OCI-LY1 (cell line): ENCODE measurements around the gene ASIC3.

Experiments used
- H2AFZ ChIP-seq: fragments of 200-600 bp; sonication (generic), shearing (Covaris generic); 2 replicates; pipeline ENCODE4 v1.6.0; 2014; ENCODE audit warnings: antibody characterized with exemption, mild to moderate bottlenecking, low read length
- H3F3A ChIP-seq: fragments of 200-600 bp; sonication (generic), shearing (Covaris generic); 2 replicates; pipeline ENCODE4 v1.6.0; 2014; ENCODE audit warnings: mild to moderate bottlenecking, antibody characterized with exemption, low read length, moderate library complexity; ENCODE audit not compliant: insufficient read depth
- H3K27ac ChIP-seq: fragments of 200-600 bp; sonication (generic); 2 replicates; pipeline ENCODE4 v1.5.1; 2014; ENCODE audit warnings: low read length, mixed run types, mild to moderate bottlenecking, low read depth; ENCODE audit not compliant: poor library complexity, severe bottlenecking
- H3K27me3 ChIP-seq: fragments of 200-600 bp; sonication (generic); 2 replicates; pipeline ENCODE4 v1.6.0; 2014; ENCODE audit warnings: antibody characterized with exemption, mild to moderate bottlenecking, low read length, moderate library complexity; ENCODE audit not compliant: insufficient read depth
- H3K36me3 ChIP-seq: fragments of 200-600 bp; sonication (generic); 2 replicates; pipeline ENCODE4 v1.6.1; 2014; ENCODE audit warnings: mild to moderate bottlenecking, antibody characterized with exemption, low read length, moderate library complexity, mixed read lengths; ENCODE audit not compliant: insufficient read depth
- H3K4me1 ChIP-seq: fragments of 200-600 bp; sonication (generic); 2 replicates; pipeline ENCODE4 v1.5.1; 2014; ENCODE audit warnings: mild to moderate bottlenecking, low read length, moderate library complexity; ENCODE audit not compliant: insufficient read depth, severe bottlenecking
- H3K4me2 ChIP-seq: fragments of 200-600 bp; sonication (generic), shearing (Covaris generic); 2 replicates; pipeline ENCODE4 v1.6.1; 2014; ENCODE audit warnings: low read length
- H3K4me3 ChIP-seq: fragments of 200-600 bp; sonication (generic); 2 replicates; pipeline ENCODE4 v1.5.1; 2014; ENCODE audit warnings: low read length, low read depth, mild to moderate bottlenecking, mixed read lengths; ENCODE audit not compliant: poor library complexity, severe bottlenecking
- H3K79me2 ChIP-seq: fragments of 200-600 bp; shearing (Covaris generic); 2 replicates; pipeline ENCODE4 v1.6.1; 2016; ENCODE audit warnings: mixed run types, low read length, mixed read lengths; ENCODE audit not compliant: insufficient read depth
- H3K9ac ChIP-seq: fragments of 200-600 bp; sonication (generic), shearing (Covaris generic); 2 replicates; pipeline ENCODE4 v1.6.1; 2014; ENCODE audit warnings: mild to moderate bottlenecking, low read length, mixed read lengths
- H3K9me2 ChIP-seq: fragments of 200-600 bp; sonication (generic), shearing (Covaris generic); 2 replicates; pipeline ENCODE4 v1.6.1; 2014; ENCODE audit warnings: low read depth, mild to moderate bottlenecking, low read length, mixed read lengths
- H3K9me3 ChIP-seq: fragments of 200-600 bp; shearing (Covaris generic); 2 replicates; pipeline ENCODE4 v1.6.1; 2014; ENCODE audit warnings: low read length, mixed read lengths
- H4K20me1 ChIP-seq: fragments of 200-600 bp; sonication (generic), shearing (Covaris generic); 2 replicates; pipeline ENCODE4 v1.6.0; 2016; ENCODE audit warnings: mild to moderate bottlenecking, low read length; ENCODE audit not compliant: insufficient read depth
- CTCF ChIP-seq: fragments of 200-600 bp; sonication (generic), shearing (Covaris generic); IDR thresholded peaks from 2 replicates; pipeline ENCODE4 v1.5.1; 2017; ENCODE audit warnings: mild to moderate bottlenecking, antibody characterized with exemption, low read length, moderate library complexity, mixed read lengths
- EZH2 ChIP-seq: fragments of 200-600 bp; sonication (generic), shearing (Covaris generic); IDR thresholded peaks from 2 replicates; pipeline ENCODE4 v1.8.0; 2017; ENCODE audit warnings: borderline replicate concordance, mixed run types, mild to moderate bottlenecking, antibody characterized with exemption, low read length, moderate library complexity, mixed read lengths

The ASIC3 gene

GRCh38 chr7:151032936-151033863 is 15.1 kb upstream of the ASIC3 start:
- no peaks in the 10 kb centered on the region for H3K9me3 ChIP-seq
- peaks cover 39% of the 10 kb centered on the region; the same call in 1 of the 2 replicates for H3K36me3 ChIP-seq
- H3K27me3 ChIP-seq, result no peaks in the 10 kb centered on the region
- no peaks in the 10 kb centered on the region for H4K20me1 ChIP-seq
- no peaks in the 10 kb centered on the region for H3F3A ChIP-seq
- no peak overlapping the region for H3K27ac ChIP-seq
- H3K4me2 ChIP-seq, result no peak overlapping the region
- H3K9ac ChIP-seq, result no peak overlapping the region
- H3K79me2 ChIP-seq, result no peaks in the 10 kb centered on the region
- H3K4me1 ChIP-seq, result peaks cover 15% of the 10 kb centered on the region
- H3K9me2 ChIP-seq, result no peaks in the 10 kb centered on the region
- no peak overlapping the region for H3K4me3 ChIP-seq
- H2AFZ ChIP-seq, result no peak overlapping the region
- no peak for TF ChIP-seq EZH2
- TF ChIP-seq CTCF, result no peak

GRCh38 chr7:151033864-151034249 is 14.5 kb upstream of the ASIC3 start:
- no peak overlapping the region for H2AFZ ChIP-seq
- no peaks in the 10 kb centered on the region for H3K9me3 ChIP-seq
- no peaks in the 10 kb centered on the region for H4K20me1 ChIP-seq
- H3K9ac ChIP-seq, result no peak overlapping the region
- no peaks in the 10 kb centered on the region for H3K27me3 ChIP-seq
- H3K4me3 ChIP-seq, result no peak overlapping the region
- H3K27ac ChIP-seq, result no peak overlapping the region
- H3K9me2 ChIP-seq, result no peaks in the 10 kb centered on the region
- H3K4me2 ChIP-seq, result no peak overlapping the region
- TF ChIP-seq EZH2 (no peak), CTCF (no peak)
- no peaks in the 10 kb centered on the region for H3F3A ChIP-seq
- peaks cover 39% of the 10 kb centered on the region; the same call in 1 of the 2 replicates for H3K36me3 ChIP-seq
- H3K79me2 ChIP-seq, result no peaks in the 10 kb centered on the region
- H3K4me1 ChIP-seq, result peaks cover 13% of the 10 kb centered on the region

- H3K36me3 ChIP-seq, result peaks cover 39% of the 10 kb centered on the region; the same call in 1 of the 2 replicates
- TF ChIP-seq CTCF (no peak), EZH2 (no peak)
Observed at GRCh38 chr7:151034312-151035025, 13.9 kb upstream of the ASIC3 start.

More at GRCh38 chr7:151034312-151035025, 13.9 kb upstream of the ASIC3 start:
- Histone ChIP-seq H3K4me2 (no peak overlapping the region), H3K27ac (no peak overlapping the region), H3K79me2 (no peaks in the 10 kb centered on the region), H3F3A (no peaks in the 10 kb centered on the region), H3K9me2 (no peaks in the 10 kb centered on the region), H4K20me1 (no peaks in the 10 kb centered on the region), H3K27me3 (no peaks in the 10 kb centered on the region), H3K4me3 (no peak overlapping the region), H3K9me3 (no peaks in the 10 kb centered on the region), H2AFZ (no peak overlapping the region), H3K4me1 (peaks cover 7% of the 10 kb centered on the region), H3K9ac (no peak overlapping the region)
